Measurements from ENCODE around the gene MRPL43.
"Not testable (repeated sequence)": the region's sequence is repeated elsewhere in the genome, so short reads cannot be mapped to it uniquely, and the experiment has no call there.

The MRPL43 gene

DNA sequence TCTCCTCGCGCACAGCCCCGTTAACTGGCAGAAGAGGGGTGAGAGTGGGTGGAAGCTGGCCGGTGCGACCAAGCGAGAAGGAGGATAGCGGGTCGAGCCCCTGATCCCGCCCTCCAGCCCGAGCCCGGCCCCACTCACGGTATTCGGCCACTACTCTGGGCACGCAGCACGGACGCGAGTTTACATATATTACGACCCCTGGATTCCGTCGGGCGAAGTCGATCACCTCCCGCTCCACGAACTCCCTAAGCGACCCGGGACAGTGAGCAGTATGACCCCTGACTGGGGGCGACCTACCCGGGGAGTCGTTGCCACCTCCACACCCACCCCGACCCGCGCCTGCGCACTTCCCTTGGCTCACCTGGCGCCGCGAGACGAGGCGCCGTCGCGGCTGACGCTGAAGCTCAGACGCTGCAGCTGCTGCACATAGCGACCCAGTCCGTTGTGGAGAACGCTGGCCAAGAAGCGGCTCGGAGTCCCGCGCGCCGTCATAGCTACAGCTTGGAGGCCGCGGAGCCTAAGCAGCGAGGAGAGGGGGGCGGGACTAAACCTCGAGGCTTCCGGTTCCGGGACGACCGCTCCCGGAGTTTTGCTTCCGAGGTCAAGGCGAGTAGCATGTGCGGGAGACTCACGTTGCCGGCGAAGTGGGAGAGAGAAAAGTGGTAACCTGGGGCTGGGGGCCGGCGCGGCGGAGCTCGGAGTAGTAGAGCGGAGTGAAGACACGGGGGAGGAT, at the start of gene MRPL43, which contains the start of gene TWNK:
Gene MRPL43, minus strand, starts transcription at position 546 of the 733 bp plus-strand sequence. Its CDS starts 54 bp downstream, at position 492.
Gene TWNK, plus strand, starts transcription at position 592 of the 733 bp plus-strand sequence. CDS start 668 bp downstream, outside the sequence.
- in situ Hi-C loops (cut with MboI; ENCODE audit: low sequenced_read_pairs) = no loop called here

DNA sequence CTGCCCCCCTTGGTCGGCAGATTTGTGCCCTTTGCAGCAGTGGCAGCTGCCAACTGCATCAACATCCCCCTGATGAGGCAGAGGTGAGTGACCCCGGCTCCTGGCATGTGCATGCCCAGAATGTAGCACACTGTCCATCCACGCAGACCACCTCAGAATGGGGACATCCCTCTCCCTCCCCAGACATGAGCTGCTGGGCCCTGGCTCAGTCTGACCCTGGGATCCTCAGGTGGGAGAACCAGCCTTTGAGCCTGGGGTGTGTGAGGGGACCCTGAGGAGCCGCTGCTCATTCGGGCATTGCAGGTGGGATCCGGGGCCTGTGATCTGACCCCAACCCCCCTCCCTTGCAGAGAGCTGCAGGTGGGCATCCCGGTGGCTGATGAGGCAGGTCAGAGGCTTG, 49.4 kb upstream of the MRPL43 start:
- in situ Hi-C loops (cut with MboI; ENCODE audit: low sequenced_read_pairs) = no loop called here

DNA sequence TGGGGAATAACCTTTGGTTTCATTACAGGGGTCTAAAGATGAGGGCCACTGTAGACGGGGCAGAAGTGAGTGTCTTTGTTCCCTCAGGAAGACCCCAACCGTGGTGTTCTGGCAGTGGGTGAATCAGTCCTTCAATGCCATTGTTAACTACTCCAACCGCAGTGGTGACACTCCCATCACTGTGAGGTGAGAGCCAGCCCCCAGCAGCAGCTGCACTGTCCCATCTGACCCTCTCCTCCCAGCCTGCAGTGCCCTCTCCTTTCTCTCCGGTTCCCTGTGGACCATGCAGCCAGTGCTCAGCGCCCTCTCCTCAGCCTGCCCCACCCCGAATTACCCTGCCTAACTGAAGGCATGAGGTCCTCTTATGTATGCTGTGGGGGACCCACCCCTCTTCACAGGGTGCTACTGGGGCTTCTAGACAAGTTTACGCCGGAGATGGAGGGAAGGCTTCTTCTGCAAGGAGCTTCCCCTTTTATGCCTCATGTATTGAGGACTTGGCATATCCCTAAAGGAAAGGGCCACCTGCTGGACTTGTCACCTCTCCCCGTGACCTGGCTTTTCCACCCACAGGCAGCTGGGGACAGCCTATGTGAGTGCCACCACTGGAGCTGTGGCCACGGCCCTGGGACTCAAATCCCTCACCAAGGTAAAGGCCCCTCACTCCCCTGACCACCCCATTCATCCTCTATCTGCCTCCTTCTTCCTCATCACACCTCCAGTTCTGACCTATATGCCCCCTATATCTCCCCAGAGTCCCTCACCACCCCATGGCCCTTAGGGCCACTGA, 48.8 kb upstream of the MRPL43 start:
- in situ Hi-C loops (cut with MboI; ENCODE audit: low sequenced_read_pairs) = no loop called here

DNA sequence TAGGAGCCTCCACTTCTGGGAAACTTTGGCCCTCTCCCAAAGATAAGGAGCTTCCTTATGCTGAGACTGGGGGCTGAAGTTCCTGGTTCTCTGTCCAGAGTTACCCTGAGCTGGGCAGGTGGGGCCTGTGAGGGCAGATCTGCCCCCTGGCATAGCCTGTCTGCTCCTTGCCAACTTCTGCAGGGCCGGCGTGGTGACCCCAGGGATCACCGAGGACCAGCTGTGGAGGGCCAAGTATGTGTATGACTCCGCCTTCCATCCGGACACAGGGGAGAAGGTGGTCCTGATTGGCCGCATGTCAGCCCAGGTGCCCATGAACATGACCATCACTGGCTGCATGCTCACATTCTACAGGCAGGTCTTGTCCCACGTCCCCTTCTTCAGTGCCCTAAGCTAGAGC, 48.0 kb upstream of the MRPL43 start:
- in situ Hi-C loops (cut with MboI; ENCODE audit: low sequenced_read_pairs) = no loop called here

DNA sequence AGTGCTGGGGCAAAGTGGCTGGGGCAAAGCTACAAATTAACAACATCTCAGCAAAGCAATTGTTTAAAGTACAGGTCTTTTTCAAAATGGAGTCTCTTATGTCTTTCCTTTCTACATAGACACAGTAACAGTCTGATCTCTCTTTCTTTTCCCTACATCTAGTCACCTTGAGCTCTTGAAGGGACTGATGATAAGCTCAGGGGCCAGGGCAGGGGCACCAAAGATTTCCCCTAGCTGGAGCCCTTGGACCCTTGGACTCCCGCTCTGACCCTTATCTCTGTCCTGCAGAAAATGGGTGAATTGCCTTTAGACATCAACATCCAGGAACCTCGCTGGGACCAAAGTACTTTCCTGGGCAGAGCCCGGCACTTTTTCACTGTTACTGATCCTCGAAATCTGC, 47.1 kb upstream of the MRPL43 start:
- in situ Hi-C loops (cut with MboI; ENCODE audit: low sequenced_read_pairs) = not testable (repeated sequence)

DNA sequence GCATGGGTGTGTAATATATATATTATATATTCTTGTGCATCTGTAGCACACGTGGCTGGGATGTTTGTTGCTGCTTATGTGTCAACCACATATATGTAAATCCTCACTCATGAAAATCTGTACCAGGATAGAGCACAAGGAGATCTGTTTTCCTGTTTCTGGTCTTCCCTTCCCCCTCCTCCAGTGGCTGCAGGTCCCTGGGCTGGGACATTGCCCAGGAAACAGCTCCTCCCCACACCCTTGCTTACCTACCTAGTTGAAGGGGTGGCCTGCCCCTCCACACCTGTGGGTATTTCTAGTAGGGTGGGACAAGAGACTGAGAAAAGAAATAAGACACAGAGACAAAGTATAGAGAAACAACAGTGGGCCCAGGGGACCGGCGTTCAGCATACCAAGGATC, 46.0 kb upstream of the MRPL43 start:
- in situ Hi-C loops (cut with MboI; ENCODE audit: low sequenced_read_pairs) = no loop called here

DNA sequence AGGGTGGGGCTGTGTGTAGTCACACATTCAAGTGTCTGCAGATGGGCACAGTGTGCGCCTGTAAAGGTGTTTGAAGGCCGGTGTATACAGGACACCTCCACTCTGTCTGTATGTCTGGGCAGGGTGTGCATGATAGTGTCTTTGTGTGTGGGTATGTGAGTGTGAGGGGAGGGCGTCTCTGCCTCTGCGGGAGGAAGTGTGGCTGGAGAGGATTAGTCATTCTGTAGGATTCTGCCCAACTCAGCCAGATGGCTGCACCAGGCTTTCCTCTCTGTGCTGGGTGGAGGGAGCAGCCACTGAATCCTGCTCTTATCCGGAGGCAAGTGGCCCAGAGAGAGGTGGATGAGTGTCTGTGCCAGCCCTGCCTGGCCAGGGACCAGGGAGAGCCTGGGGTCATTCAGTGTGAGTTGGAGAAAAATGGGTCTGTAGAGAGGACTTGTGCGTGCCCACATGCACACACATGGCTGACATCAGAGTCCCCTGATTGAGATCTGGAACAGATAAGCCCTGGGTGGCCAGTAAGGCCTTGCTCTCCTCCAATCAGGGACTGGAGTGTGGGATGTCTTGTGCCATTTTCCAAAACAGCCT, 45.4 kb upstream of the MRPL43 start:
- in situ Hi-C loops (cut with MboI; ENCODE audit: low sequenced_read_pairs) = no loop called here

DNA sequence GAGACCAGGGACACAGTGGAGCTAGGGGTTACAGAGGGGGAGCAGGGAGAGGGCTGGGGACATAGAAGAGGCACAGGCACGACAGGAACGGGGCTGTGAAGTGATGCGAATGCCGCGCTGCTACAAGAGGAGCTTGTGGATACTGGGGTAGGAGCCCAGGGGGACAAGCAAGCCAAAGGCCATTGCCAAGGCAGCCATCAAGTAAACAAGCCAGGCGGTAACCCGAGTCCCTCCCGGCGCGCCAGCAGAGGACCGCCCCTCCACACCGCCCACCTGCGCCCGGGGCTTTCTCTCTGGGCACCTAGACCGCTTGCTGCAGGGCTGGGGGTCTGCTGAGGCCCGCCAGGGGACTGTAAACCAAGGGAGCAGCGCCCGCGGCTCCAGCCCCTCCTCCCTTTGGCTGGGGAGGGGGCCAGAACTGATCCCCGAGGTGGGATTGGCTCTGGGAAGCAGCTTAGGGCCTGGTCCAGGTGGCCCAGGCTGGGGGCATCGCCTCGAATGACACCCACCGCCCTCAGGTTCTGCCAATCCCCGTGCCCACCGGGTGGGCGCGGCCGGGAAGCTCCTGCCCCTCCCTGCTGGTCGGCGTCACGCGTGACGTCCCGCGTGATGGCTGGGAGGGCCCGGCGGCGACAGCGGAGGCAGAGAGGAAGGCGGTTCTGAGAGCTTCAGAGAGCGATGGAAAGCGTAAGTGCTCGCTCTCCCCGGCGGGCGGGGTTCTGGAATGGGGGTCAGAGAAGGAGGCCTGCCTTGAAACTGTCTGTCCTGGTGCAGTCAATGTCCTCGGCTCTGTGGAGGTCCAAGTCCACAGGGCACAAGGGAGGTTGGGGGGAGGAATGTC, 44.7 kb upstream of the MRPL43 start:
- in situ Hi-C loops (cut with MboI; ENCODE audit: low sequenced_read_pairs) = no loop called here

DNA sequence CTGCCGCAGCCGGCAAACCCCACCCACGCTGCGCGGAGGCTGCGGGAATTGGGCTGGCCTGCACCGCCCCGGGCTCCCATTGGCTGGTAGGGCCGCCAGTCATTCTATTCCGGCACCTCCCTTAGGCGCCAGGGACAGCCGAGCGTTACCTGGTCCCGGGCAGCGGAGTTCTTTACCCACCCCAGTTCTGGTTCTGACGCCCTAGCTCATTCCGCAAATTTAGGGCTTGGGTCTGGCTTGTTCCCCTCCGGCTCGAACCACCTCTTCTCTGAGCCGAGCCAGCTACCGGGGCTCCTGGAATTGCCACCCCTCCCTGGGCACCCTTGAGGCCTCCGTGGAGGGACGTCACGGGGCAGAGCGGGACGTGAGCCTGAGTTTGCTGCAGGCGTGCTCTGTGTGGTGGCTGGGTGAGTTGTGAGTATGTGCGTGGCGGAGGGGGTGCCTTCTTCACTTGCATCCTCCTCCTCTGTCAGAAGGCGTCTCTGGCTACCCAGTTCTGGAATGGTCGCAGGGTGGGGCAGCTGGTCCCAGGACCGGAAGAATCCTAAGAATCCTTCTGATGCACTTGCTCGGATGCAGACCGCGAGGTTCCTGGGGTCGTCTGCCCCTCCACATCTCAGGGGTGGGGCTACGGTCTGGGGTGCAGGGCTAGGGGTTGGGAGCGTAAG, 44.0 kb upstream of the MRPL43 start, which contains the start of the genes PDZD7 and SFXN3:
Gene PDZD7, minus strand, starts transcription at position 2 of the 668 bp plus-strand sequence. CDS start 910 bp downstream, outside the sequence.
Gene SFXN3, plus strand, starts transcription at position 107 of the 668 bp plus-strand sequence. CDS start 3,461 bp downstream, outside the sequence.
- in situ Hi-C loops (cut with MboI; ENCODE audit: low sequenced_read_pairs) = no loop called here

DNA sequence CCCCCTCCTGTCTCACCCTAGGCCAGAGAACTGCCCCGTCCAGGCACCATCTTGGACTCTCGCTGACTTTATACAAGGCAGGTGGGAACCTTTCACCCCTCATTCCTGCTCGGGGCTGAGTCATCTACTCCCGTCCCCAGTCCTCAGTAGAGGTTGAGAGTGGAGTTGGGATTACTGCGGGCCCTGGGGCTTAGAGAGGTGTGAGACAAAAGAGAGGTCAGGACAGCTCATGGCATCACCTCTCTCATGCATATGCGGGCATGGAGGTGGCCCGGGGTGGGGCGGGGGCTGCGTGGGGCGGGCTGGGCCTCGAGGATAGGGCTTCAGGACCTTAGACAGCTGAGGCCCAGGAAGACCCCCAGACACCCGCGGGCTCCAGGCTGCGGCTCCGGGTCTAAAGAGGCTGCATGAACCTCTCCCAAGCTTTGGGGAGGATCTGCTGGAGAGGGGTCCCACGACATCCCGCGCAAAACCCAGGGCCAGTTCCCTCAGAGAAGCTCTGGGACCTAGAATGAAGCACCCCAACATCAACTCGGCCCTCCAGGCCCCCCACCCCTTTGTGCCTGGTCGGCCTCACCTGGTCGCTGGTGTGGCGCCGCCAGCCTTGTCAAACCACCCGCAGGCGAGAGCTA, 43.3 kb upstream of the MRPL43 start:
- in situ Hi-C loops (cut with MboI; ENCODE audit: low sequenced_read_pairs) = no loop called here

DNA sequence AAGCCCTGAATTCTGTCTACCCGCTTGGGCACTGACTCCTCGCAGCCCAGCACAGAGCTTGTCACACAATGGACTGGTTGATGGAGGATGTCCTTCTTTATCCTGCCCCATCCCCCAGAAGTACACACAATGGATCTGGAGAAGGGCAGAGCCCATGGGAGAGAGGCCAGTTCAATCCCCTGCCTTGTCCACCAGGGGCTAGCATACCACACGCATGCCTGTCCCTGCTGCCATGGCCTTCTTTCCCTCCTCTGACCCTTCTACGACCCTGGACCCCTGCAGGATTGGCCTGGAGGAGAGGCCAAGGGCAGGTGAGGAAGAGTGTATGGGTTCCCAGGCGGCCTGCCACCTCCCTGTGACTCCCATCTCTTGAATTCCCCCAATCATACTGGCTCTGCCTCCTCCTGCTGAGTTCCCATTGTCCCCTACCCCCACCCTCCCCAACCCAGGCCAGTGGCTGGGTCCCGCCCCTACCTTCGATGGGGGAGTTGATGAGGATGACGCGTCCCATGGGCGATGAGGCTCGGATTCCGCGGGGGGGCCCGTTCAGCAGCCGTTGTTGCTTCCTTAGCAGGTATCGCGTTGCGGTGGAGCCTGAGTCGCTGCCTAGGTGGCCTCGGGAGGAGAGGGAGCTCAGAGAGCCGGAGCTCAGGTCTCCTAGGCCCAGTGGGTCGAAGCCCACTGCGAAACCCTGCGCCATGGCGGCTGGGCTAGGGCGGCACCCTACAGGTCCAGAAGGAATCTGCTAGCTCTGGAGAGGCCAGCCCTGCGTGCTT, 42.4 kb upstream of the MRPL43 start:
- in situ Hi-C loops (cut with MboI; ENCODE audit: low sequenced_read_pairs) = no loop called here

DNA sequence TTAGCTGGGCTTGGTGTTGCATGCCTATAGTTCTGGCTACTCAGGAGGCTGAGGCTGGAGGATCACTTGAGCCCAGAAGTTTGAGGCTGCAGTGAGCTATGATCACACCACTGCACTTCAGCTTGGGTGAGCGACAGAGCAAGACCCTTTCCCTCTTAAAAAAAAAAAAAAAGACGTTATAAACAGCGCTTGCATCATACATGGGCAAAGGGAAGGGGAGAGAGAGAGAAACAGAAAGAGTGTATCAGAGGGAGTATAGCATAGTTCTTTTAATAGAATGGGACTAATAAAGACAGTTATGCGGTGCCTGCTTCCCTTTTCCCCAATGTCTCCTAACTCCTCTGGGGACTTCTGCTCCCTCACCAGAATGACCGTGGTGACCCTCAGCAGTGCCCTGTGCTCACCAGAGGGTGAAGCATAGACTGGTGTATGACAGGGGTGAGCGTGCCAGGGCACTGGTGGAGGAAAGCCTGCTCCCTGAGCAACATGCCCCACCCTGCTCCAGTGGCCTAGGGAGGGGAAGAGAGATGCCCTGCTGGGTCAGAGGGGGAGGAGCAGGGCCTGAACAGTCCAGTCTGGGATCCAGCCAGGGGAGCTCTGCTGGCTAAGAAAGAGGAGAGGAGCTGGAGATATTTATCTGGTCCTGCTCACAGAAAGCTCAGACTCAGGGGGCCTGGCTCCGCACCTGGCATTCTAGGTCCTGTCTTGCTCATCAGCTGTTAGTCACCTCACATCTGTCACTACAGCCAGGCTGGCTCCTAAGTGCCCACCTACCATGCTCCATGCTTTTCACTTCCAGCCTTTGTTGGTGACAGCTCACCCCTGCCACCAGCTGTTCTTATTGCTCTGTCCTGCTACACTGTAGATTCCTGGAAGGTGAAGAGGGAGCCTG, 41.4 kb upstream of the MRPL43 start:
- in situ Hi-C loops (cut with MboI; ENCODE audit: low sequenced_read_pairs) = no loop called here

DNA sequence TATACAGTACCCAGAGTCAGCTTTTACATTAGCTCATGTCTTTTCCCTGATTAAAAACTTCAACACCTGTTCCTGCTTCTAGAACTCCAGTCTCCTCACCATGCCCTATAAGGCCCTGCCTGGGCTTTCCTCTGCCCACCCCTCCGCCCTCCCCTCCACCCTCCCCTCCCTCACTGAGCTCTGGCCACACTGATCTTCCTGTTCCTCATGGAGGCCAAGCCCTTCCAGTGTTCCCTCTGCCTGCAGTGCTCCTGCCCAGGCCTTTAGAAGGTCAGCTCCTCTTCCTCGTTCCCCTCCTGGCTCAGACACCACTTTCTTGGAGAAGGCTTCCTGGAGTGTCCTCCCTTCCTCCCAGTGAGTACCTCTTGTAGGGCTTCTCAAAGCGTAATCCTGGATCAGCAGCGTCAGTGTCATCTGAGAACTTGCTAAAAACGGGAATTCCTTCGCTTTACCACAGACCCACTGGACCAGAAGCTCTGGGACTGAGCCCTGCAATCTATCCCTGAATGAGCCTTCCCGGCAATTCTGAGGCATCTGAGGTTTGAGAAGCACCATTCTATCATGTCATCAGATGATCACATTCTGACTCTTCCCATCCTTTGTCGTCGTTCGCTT, 39.9 kb upstream of the MRPL43 start:
- in situ Hi-C loops (cut with MboI; ENCODE audit: low sequenced_read_pairs) = no loop called here

DNA sequence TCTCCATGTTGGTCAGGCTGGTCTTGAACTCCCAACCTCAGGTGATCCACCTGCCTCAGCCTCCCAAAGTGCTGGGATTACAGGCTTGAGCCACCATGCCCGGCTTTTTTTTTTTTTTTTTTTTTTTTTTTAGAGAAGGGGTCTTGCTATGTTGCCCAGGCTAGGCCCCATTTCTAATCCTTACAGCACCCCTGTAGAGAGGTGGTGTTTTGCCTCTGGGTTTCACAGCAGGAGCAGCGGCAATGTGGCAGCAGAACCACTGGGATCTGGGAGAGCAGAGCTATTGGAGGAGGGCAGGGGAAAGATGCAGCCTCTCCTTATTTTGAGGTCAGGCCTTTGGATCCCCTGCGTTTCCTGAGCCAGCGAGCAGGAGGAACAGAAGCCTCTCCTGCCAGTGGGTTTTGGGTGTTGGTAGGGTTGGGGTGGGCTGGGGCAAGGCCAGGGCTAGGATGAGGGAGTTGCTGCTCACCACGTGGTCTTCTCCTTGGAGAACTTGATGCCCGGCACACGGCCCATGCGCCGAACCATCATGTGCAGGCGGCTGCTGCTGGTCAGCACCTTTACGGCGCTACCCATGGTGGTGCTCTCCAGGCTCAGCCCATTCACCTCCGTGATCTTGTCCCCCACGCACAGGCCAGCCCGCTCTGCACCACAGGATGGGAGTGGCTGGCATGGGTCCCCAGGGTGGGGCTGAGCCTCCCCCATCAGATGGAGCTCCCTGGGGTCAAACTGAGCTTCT, 35.8 kb upstream of the MRPL43 start:
- in situ Hi-C loops (cut with MboI; ENCODE audit: low sequenced_read_pairs) = no loop called here

DNA sequence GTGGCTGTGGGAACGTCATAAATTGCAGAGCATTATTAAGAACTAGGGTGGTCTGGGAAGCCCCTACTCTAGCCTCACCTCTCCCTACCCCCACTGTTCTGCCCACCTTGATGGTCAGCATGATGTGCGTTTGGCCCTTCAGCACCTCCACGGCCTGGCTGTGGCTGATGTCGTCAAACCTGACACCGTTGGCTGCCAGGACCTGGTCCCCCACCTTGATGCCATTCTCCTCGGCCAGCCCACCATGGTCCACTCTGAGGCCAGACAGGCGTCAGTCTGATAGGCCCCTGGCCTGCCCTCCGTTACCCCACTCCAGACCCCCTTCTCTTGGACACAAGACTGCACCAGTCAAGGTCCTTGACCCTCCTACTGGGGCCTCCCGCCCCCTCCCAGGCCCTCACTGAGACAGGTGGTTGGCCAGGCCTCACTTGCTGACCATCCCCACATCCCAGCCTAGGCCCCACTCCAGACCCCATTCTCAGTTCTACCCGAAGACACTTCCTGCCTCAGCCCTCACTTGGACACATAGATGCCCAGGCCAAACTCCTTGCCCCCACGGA, 34.5 kb upstream of the MRPL43 start:
- in situ Hi-C loops (cut with MboI; ENCODE audit: low sequenced_read_pairs) = no loop called here

DNA sequence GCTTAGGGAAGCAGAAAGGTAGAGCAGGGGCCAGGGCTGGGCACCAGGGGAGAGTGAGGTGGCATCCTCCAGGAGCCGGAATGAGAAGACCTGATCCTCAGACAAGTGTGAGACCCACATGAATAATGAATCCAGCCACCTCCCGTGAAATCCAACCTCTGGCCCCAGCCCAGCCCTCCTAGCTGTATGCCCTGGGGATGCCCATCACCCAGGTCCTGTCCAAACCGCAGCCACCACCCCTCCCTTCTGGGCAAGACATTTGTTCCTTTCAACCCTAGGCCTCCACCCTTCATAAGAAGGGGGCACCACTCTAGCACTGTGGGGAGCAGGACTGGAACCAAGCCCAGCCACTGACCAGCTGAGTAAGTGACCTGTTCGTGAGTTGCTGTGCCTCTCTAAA, 33.9 kb upstream of the MRPL43 start:
- in situ Hi-C loops (cut with MboI; ENCODE audit: low sequenced_read_pairs) = no loop called here
